ENCODE measurements around the gene BICD2.

Gene BICD2

DNA sequence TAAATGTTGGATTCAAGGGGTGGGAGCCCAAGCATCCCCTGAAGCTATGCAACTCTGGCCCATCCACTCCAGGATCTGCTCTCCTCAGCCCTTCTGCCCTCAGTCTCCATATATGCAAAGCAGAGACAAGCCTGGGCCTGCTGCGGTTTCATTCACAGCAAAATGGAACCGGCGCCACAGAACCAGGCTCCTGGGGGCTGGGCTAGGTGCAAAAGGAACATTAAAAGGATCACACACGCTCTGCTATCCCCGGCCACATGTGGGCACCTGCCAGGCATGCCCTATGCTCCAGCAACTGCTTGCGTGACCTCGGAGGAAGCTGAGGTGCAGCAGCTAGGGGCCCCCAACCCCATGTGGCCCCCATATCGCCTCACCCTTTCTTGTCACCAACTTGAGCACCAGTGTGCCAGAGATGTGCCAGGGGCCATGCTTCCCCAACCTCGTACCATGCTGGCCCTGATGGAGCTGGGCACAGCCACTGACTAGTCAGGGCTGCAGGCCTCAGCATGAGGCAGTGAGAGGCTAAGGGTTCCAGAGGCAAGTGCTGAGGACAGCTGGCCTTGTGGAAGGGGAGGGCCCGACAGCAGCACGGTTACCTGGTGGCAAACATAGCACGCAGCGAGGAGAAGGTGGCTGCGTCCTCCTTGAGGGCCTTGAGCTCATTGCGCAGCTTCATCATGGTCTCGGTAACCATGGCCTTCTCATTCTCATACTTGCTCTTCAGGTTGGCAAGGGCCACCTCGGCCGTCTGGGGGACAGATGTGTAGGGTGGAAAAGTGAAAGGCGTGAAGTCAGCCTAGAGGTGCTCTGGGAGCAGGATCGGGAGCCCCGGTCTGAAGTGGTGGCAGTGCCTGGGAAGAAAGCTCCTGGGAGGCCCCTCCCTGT, 47.2 kb downstream of the BICD2 start:
- TF ChIP-seq, protein P1, sequence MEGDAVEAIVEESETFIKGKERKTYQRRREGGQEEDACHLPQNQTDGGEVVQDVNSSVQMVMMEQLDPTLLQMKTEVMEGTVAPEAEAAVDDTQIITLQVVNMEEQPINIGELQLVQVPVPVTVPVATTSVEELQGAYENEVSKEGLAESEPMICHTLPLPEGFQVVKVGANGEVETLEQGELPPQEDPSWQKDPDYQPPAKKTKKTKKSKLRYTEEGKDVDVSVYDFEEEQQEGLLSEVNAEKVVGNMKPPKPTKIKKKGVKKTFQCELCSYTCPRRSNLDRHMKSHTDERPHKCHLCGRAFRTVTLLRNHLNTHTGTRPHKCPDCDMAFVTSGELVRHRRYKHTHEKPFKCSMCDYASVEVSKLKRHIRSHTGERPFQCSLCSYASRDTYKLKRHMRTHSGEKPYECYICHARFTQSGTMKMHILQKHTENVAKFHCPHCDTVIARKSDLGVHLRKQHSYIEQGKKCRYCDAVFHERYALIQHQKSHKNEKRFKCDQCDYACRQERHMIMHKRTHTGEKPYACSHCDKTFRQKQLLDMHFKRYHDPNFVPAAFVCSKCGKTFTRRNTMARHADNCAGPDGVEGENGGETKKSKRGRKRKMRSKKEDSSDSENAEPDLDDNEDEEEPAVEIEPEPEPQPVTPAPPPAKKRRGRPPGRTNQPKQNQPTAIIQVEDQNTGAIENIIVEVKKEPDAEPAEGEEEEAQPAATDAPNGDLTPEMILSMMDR (conservative IDR thresholded peaks at IDR 0.05; ENCODE audit: low read depth, low read length), result no peak
- DNase-seq (ENCODE audit: low read depth), result no peak

DNA sequence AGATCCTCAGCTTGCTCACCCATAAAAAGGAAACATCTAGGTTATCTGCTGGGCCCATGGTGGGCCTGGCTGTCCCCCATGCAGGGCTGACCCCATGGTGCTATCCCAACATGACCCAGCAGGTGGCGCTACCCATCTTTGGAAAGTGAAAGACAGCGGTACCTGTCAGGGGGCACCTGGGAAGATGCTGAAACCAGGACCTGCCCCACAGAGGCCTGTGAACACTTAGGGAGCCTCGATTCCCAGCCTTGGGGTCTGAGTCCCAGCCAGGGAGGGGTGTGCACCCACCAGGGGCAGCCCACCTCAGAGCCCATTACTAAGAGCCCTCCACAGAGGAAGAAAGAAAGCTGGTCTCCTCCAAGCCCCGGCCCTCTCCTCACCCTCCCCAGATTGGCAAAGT, 48.1 kb downstream of the BICD2 start:
- no peak overlapping the region for H3K4me3 ChIP-seq (ENCODE audit: low read length)
- no peak for DNase-seq (ENCODE audit: low read depth)
- TF ChIP-seq, protein P1 (conservative IDR thresholded peaks at IDR 0.05; ENCODE audit: low read depth, low read length), result peak; percentile 94

More for the DNA sequence above, 47.2 kb downstream of the BICD2 start:
- H3K4me3 ChIP-seq (ENCODE audit: low read length), result no peak overlapping the region

DNA sequence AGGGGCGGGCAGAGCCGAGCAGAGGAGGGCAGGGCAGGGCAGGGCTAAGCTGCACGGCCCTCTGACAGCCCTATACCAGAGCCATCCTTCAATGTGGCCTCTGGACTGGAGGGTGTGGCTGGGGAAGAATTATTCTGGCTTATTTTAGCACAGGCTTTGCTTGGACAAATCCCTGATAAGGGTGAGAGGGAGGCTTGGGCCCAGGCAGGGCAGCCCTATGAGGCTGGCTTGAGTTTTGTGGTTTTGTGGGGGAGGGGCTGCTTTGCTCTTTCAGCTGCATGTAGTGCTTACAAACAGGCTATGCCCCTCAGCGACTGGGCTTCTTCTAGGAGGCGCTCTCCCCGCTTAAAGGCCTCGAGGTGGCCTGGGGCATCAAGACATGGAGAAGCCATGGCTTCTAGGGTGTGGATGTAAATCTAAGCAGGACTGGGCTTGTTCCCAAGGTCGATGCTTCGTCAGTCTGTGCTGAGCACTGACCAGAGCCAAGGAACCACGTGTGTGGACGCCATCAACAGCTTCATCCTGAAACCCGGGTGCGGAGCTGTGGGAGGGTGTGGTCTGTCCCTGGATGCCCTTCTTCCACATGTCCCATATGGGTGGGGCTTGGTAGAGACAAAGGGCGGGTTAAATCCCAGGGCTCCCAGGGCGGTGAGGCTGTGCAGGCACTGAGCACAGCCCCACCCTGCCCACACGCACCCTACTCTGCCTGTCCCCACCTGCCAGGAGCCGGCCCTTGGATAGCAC, 49.0 kb downstream of the BICD2 start:
- no peak for DNase-seq (ENCODE audit: low read depth)
- no peak overlapping the region for H3K4me3 ChIP-seq (ENCODE audit: low read length)
- TF ChIP-seq, protein P1 (conservative IDR thresholded peaks at IDR 0.05; ENCODE audit: low read depth, low read length), result no peak

DNA sequence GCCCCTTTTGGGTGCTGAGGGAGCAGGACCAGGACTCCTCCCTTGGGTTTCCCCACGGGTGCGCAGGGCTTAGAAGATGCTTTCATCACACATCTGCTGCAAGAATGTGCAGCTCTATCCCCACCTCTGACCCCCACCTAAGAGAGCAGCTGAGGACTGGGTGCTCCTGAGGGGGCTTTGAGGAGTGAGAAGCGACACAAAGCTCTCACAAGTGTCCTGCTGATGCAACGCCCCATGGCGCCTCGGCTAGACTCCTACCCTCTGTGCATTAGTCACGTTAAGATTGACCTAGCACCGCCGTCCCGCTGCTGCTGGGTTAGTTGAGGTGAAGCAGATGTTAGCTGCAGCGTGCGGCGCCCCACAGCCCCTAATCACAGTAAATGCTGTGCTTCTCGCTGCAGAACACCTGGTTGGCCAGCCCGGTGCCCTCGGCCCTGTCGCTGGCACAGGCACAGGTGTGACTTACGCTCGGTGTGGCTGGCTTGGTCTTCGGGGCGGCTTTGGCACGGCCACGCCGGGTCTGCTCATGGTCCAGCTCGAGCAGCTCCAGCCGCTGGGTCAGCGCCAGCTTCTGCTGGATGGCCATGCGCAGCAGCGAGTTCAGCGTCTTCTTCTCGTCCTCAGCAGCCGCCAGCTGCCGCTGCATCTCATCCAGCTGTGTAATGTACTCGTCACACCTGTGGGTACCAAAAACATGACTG, 49.7 kb downstream of the BICD2 start:
- DNase-seq (ENCODE audit: low read depth), result no peak
- TF ChIP-seq, protein P1 (conservative IDR thresholded peaks at IDR 0.05; ENCODE audit: low read depth, low read length), result no peak

DNA sequence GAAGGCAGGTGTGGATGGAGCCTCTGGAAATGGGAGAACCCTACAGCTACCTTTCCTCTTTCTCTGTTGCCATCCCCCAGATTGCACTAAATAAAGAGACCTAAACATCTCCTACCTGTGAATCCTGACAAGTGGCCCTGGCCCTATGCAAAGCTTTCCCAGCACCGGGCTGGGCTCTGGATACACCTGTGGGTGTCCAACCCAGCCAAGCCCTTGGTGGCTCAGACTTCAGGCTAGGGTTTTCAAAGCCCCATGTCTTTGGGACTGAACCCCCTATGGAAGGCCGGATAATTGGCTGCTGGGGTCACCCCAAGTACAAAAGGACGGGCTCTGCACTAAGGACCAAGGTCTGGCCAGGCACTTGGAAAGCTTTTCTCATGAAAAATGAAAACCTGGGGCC, 50.6 kb downstream of the BICD2 start:
- no peak overlapping the region for H3K4me3 ChIP-seq (ENCODE audit: low read length)
- TF ChIP-seq, protein P1 (conservative IDR thresholded peaks at IDR 0.05; ENCODE audit: low read depth, low read length), result no peak
- DNase-seq (ENCODE audit: low read depth), result no peak

More for the DNA sequence above, 49.7 kb downstream of the BICD2 start:
- no peak overlapping the region for H3K4me3 ChIP-seq (ENCODE audit: low read length)

DNA sequence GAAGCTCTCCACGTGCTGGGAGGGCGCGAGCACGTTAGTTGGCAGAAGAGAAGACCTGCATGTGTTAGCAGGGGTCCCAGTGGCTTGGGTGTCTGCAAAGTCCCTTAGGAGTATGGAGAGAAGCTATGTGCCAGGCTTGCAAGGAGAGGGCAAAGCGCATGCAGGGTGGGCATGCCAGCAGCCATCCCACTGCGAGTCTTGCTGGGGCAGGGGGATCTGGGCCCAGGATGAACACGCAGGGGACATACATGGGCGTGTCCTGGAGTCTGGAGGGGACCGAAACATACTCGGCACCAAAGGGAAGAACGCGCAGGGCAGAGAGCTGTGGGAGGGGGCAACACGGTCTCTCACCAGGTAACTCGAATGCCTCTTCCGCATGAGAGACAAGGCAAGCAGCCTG, 51.1 kb downstream of the BICD2 start:
- H3K4me3 ChIP-seq (ENCODE audit: low read length), result no peak overlapping the region
- no peak for DNase-seq (ENCODE audit: low read depth)
- TF ChIP-seq, protein P1 (conservative IDR thresholded peaks at IDR 0.05; ENCODE audit: low read depth, low read length), result no peak
